ENCODE results near the gene RNF128. TPM values are rescaled to one million over a fixed set of nuclear protein-coding genes. Genes with fewer than 3 reads are reported as not detected.

Gene RNF128
- total RNA-seq, 1 donor from 2014 or later, result 1.2 TPM

- no peak for TF ChIP-seq CTCF (conservative IDR thresholded peaks at IDR 0.05; ENCODE audit: low read depth, low read length)
- no peak overlapping the region for H3K4me3 ChIP-seq (ENCODE audit: low read depth, low read length)
- DNase-seq (ENCODE audit: low read depth), result no peak
Observed at GRCh38 chrX:106702636-106703035, 23.9 kb upstream of the RNF128 start.

- no peak for DNase-seq (ENCODE audit: low read depth)
- H3K4me3 ChIP-seq (ENCODE audit: low read depth, low read length), result no peak overlapping the region
- TF ChIP-seq CTCF (conservative IDR thresholded peaks at IDR 0.05; ENCODE audit: low read depth, low read length), result no peak
Observed at GRCh38 chrX:106706466-106706865, 20.0 kb upstream of the RNF128 start.

GRCh38 chrX:106707771-106708454, 18.6 kb upstream of the RNF128 start:
- no peak for DNase-seq (ENCODE audit: low read depth)
- no peak overlapping the region for H3K4me3 ChIP-seq (ENCODE audit: low read depth, low read length)
- TF ChIP-seq CTCF (conservative IDR thresholded peaks at IDR 0.05; ENCODE audit: low read depth, low read length), result no peak

- DNase-seq (ENCODE audit: low read depth), result no peak
- TF ChIP-seq CTCF (conservative IDR thresholded peaks at IDR 0.05; ENCODE audit: low read depth, low read length), result no peak
- H3K4me3 ChIP-seq (ENCODE audit: low read depth, low read length), result no peak overlapping the region
Observed at GRCh38 chrX:106710771-106711170, 15.7 kb upstream of the RNF128 start.

GRCh38 chrX:106711375-106711774, 15.1 kb upstream of the RNF128 start:
- DNase-seq (ENCODE audit: low read depth), result no peak
- TF ChIP-seq CTCF (conservative IDR thresholded peaks at IDR 0.05; ENCODE audit: low read depth, low read length), result no peak
- H3K4me3 ChIP-seq (ENCODE audit: low read depth, low read length), result no peak overlapping the region

GRCh38 chrX:106716004-106716403, 10.5 kb upstream of the RNF128 start:
- TF ChIP-seq CTCF (conservative IDR thresholded peaks at IDR 0.05; ENCODE audit: low read depth, low read length), result no peak
- DNase-seq (ENCODE audit: low read depth), result no peak
- H3K4me3 ChIP-seq (ENCODE audit: low read depth, low read length), result no peak overlapping the region

GRCh38 chrX:106716463-106716862, 10.0 kb upstream of the RNF128 start:
- DNase-seq (ENCODE audit: low read depth), result no peak
- H3K4me3 ChIP-seq (ENCODE audit: low read depth, low read length), result no peak overlapping the region
- no peak for TF ChIP-seq CTCF (conservative IDR thresholded peaks at IDR 0.05; ENCODE audit: low read depth, low read length)

Measured in epithelial cell of proximal tubule (primary cell).